GM12801 (cell line): ENCODE measurements around the gene GABRB3.

Experiments used
- CTCF ChIP-seq: IDR thresholded peaks from one replicate; pipeline ENCODE4 v1.5.1; 2011; ENCODE audit warnings: control low read depth; ENCODE audit not compliant: insufficient read length; ENCODE audit errors: extremely low read depth

The GABRB3 gene

GRCh38 chr15:26660241-26660640 lies 112.6 kb downstream of the GABRB3 start:
- TF ChIP-seq CTCF: no peak

DNA sequence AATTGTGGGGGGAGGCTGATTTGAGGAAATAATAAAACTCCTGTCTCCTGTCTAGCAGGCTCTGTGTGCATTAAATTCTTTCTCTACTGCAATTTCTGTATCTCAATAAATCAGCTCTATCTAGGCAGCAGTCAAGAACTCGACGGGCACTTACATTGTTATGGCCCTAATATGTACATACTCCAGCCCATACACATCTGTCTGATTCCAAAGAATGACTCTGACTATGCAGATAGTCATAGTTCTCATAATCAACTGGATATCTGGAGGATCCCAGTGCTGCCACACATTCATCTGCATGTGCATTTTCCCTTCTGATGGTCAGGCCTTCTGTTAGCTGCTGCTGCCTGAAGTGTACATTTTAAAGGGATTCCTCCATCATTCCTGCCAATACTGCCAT lies 114.6 kb downstream of the GABRB3 start:
- TF ChIP-seq CTCF: no peak

GRCh38 chr15:26656080-26656479 lies 116.8 kb downstream of the GABRB3 start:
- no peak for TF ChIP-seq CTCF

- TF ChIP-seq CTCF: no peak
These were observed 121.0 kb downstream of the GABRB3 start for GRCh38 chr15:26651909-26652308.

DNA sequence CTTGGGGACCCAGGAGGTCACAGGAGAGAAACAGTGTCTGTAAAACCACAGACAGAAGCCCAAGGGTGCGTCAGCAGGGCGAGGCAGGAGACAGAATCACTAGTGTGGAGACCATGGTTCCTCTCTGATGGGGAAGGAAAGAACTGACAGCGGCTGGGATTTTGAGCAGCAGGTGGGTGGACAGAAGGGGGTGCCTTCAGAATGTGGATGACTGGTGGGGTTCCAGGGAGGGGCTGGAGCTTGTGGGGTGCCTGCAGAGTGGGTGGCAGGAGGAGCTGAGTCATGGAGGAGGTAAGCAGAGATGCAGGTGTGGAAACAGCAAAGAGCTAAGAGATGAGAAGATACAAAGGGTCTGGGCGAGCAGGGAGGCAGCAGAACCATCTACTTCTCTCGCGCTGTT lies 124.2 kb downstream of the GABRB3 start:
- no peak for TF ChIP-seq CTCF

DNA sequence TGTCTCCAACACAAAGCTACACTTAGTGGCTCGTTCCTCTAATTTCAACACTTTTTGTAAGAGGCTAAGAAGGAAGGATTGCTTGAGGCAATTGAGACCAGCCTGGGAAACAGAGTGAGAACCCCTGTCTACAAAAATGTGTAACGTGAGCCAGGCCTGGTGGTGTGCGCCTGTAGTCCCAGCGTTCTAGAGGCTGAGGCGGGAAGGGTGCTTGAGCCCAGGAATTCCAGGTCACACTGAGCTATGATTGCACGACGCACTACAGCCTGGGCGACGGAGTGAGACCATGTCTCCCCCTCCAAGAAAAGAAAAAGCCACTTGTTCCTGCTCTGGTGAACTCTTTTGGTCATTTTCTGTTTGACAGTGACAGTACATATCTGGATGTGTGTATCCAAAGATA lies 127.9 kb downstream of the GABRB3 start:
- TF ChIP-seq CTCF: no peak

DNA sequence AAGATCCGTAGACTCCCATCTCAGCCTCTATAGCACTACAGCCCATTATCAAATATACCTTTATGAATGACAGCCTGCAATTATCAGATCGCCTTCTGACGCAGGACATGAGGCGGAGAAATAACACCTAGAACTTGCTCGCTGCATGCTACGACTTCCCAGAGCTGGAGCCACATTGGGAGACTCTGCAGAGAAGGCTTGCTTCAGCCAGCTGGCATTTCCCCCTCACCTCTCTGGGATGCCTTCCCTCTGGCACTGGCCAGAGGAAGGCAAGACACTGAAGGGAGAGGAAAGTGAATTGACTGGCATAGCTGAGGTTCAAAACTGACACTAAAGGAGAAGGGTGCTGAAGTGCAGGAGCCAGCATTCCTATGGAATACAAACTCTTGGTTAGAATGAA lies 131.7 kb downstream of the GABRB3 start:
- TF ChIP-seq CTCF: no peak

DNA sequence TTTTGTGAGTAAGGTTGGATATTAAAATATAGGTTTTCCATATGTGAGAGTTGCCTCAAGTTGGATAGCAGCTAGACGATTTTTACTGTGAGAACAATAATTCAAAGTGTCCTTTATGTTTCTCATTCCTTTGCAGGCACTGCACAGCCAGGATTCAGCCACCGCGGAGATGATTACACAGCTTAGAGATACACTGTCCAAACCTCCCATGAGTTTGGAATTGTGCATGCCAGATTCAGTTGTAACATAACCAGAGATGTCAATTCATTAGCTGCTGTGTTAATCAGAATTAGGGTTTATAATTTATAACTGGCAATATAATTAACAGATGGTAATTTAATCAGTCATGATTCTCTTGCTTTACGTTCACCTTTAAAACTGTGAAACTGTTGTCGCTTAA lies 132.3 kb downstream of the GABRB3 start:
- TF ChIP-seq CTCF: no peak
